GM13976 (cell line): Measurements from ENCODE around the gene RNF214.

Experiments
- DNase-seq: peaks from one replicate; pipeline ENCODE4 v3.0.0; 2012; ENCODE audit warnings: low spot score
- in situ Hi-C: fragments of 300-500 bp; cut with MboI; formaldehyde crosslinking; loops from one replicate; pipeline ENCODE4 v1.12.0; 2022; ENCODE audit warnings: low sequenced_read_pairs, mixed read lengths, inconsistent platforms; ENCODE audit not compliant: unreplicated experiment
- TF ChIP-seq, protein P1 (sequence below): IDR thresholded peaks from 2 replicates; pipeline ENCODE4 v1.5.1; 2012; ENCODE audit warnings: borderline replicate concordance, mild to moderate bottlenecking; ENCODE audit not compliant: insufficient read depth; ENCODE audit errors: extremely low read depth, missing control alignments, control extremely low read depth

The RNF214 gene

DNA sequence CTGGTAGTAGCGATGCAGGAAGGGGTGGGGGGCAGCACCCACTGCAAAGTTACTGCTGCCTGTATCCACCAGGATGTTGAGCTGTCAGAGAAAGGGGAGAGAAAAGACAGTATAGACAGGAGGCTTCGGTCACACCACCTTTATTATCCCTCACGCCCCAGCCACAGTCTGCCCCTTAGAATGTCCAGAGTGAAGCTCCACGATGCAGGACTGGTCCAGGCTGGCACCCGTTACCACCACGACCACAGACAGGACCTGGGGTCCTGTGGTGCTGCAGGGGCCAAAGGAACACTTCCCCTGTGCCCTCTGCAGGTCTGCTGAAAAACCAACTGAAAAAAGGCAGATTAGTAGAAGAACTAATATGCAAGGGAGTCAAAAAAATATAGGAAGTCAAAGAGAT, 64.4 kb downstream of the RNF214 start:
- in situ Hi-C loops, result no loop called here
- no peak for DNase-seq
- TF ChIP-seq, protein P1, sequence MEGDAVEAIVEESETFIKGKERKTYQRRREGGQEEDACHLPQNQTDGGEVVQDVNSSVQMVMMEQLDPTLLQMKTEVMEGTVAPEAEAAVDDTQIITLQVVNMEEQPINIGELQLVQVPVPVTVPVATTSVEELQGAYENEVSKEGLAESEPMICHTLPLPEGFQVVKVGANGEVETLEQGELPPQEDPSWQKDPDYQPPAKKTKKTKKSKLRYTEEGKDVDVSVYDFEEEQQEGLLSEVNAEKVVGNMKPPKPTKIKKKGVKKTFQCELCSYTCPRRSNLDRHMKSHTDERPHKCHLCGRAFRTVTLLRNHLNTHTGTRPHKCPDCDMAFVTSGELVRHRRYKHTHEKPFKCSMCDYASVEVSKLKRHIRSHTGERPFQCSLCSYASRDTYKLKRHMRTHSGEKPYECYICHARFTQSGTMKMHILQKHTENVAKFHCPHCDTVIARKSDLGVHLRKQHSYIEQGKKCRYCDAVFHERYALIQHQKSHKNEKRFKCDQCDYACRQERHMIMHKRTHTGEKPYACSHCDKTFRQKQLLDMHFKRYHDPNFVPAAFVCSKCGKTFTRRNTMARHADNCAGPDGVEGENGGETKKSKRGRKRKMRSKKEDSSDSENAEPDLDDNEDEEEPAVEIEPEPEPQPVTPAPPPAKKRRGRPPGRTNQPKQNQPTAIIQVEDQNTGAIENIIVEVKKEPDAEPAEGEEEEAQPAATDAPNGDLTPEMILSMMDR, result no peak

DNA sequence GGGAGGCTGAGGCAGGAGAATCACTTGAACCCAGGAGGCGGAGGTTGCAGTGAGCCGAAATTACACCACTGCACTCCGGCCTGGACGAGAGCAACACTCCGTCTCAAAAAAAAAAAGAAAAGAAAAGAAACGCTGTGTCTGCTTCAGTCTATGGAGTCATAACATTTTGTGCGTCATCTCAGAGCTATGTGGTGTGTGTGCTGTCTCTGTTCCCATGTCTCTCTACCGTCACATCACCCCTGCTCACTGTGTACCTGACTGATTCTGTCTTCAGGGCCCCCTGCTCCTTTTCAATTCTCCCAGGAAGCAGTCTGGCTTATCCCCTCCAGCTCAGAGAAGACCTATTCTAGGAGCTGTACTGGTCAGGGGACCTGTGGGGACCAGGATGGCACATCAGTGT, 65.7 kb downstream of the RNF214 start:
- TF ChIP-seq, protein P1, result no peak
- in situ Hi-C loops, result no loop called here
- DNase-seq, result no peak

DNA sequence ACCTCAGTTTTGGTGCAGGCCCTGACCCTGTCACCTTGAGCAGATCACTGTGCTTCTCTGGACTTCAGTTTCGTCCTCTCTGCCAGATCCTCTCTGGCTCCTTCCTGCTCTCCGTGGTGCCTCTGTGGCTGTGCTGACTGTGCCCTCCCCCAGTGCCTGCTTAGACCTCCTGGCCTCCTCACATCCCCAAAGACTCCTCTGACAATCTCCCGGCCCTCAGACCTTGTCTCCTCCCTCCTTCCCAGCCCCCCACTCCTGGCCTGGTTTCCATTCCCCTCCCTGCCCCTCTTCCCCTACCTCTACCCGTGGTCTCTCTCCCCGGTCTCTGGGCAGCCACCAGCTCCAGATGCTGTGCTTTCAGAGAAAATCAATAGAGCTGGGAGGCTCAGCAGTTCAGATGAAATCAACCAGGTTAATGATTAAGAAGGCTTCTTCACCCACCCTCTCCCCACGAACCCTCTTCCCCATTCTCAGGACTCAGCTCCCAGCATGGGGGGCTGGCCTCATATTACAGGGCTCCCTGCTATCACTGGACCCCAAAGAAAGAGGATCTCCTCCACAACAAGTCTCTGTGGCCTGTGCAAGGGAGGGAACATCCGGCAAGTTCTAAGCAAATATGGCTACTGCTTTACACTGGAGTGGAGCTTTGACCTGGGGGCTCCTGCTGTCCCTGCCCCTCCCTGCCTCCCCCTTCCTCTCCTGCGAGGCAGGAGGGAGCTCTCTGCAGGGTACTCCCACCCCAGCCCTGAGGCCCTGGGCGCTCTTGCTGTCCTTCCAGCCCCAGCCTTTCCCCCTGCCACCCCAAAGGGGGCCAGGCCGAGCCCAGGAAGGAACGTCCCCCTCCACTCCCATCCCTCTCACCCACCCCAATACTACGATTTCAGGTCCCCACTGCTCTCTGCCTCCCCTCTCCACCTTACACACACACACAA, 67.1 kb downstream of the RNF214 start:
- no peak for DNase-seq
- TF ChIP-seq, protein P1, result no peak
- in situ Hi-C loops, result no loop called here

DNA sequence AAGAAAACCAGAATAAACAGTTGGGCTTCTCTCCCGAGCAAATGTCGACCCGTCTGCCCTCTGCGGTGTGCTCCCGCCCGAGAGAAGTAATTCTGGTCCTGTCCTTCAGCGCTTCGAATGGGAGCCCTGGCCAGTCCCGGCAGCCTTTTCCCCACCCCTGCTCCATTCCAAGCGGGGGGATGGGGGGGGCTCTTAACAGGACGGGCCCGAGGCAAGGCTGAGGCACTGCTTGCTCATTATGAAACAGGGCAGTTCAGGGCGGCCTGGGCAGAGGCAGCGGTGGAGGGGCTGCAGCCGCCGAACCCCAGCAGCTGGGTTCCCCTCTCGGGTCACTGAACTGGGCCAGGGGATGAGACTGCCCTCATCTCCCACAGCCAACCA, 67.8 kb downstream of the RNF214 start:
- TF ChIP-seq, protein P1, result no peak
- no peak for DNase-seq
- in situ Hi-C loops, result no loop called here

DNA sequence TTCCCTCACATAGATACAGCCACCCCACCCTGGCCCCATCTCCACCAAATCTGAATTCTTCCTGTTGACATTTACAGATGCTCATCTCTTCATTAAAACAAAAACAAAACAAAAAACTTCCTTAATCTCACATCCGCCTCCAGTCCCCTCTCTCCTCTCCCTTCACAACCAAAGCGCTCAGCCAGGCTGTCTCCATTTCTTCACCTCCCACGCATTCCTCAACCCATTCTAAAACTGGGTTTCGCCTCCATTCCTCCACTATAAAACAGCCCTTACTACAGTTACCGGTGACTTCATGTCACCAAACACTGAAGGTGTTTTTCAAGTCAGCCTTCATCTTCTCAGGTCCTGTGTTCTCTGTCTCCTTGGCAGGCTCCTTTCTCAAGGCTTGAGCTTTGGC, 68.3 kb downstream of the RNF214 start:
- DNase-seq, result no peak
- TF ChIP-seq, protein P1, result no peak

DNA sequence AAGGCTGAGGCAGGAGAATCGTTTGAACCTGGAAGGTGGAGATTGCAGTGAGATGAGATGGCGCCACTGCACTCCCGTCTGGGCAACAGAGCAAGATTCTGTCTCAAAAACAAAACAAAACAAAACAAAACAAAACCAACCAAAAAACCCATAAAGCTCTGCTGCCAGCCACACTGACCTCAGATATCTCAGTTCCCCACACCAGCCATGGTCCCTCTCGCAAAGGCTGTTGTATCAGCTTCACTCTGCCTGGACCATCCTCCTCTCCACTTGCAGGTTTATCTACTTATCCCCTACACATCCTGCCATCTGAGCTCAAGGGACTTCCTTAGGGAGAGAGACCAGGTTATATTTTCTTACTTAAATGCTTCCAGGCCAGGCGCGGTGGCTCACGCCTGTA, 69.8 kb downstream of the RNF214 start:
- TF ChIP-seq, protein P1, result no peak
- in situ Hi-C loops, result no loop called here
- DNase-seq, result no peak

More for the DNA sequence above, 68.3 kb downstream of the RNF214 start:
- in situ Hi-C loops, result no loop called here
